Activated T-helper 1 cell treated with anti-CD3 and anti-CD28 coated beads, Interleukin-12 subunit alpha, Interleukin-12 subunit beta, Interleukin-2, Interleukin-4 antibody, amounts not matched to agents 30 ng/mL and 10 ng/mL and 1 ng/mL, durations not matched to agents 14 hours and 24 hours and 36 hours (primary cell): ENCODE data around the gene ZPR1. TPM values are rescaled to one million over a fixed set of nuclear protein-coding genes. Genes with fewer than 3 reads are reported as not detected.

Experiments
- DNase-seq: peaks from one replicate; pipeline ENCODE4 v3.0.0; 2021; ENCODE audit warnings: low spot score
- H3K27ac Mint-ChIP-seq: one replicate; pipeline ENCODE4 v1.8.0; 2021; ENCODE audit warnings: mild to moderate bottlenecking, mixed read lengths
- H3K27me3 Mint-ChIP-seq: one replicate; pipeline ENCODE4 v1.8.0; 2022; ENCODE audit warnings: mild to moderate bottlenecking, moderate library complexity, mixed read lengths; ENCODE audit not compliant: insufficient read depth
- H3K36me3 Mint-ChIP-seq: one replicate; pipeline ENCODE4 v1.8.0; 2021; ENCODE audit warnings: low read depth, mixed read lengths
- H3K4me1 Mint-ChIP-seq: one replicate; pipeline ENCODE4 v1.8.0; 2021; ENCODE audit warnings: low read depth, mixed read lengths
- H3K4me3 Mint-ChIP-seq: one replicate; pipeline ENCODE4 v1.8.0; 2021; ENCODE audit warnings: mild to moderate bottlenecking, moderate library complexity, mixed read lengths
- H3K9me3 Mint-ChIP-seq: one replicate; pipeline ENCODE4 v1.8.0; 2021; ENCODE audit warnings: mixed read lengths
- intact Hi-C: fragments of 100-400 bp; cut with micrococcal nuclease; formaldehyde crosslinking; loops from one replicate; pipeline ENCODE4 v1.15.1; 2024
- total RNA-seq: library from RNA; stranded (reverse); gene quantifications from 2 replicates; pipeline ENCODE4 v1.2.3, GENCODE V29; 2022

ZPR1 gene
- total RNA-seq, 1 donor from 2014 or later: 104 TPM

DNA sequence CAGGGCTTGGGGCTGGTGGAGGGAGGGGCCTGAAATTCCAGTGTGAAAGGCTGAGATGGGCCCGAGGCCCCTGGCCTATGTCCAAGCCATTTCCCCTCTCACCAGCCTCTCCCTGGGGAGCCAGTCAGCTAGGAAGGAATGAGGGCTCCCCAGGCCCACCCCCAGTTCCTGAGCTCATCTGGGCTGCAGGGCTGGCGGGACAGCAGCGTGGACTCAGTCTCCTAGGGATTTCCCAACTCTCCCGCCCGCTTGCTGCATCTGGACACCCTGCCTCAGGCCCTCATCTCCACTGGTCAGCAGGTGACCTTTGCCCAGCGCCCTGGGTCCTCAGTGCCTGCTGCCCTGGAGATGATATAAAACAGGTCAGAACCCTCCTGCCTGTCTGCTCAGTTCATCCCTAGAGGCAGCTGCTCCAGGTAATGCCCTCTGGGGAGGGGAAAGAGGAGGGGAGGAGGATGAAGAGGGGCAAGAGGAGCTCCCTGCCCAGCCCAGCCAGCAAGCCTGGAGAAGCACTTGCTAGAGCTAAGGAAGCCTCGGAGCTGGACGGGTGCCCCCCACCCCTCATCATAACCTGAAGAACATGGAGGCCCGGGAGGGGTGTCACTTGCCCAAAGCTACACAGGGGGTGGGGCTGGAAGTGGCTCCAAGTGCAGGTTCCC, 41.8 kb upstream of the ZPR1 start, which contains the start of gene APOC3:
Gene APOC3 (plus strand): TSS at position 383 of the 659 bp plus-strand sequence. CDS start 676 bp downstream, outside the sequence.
- DNase-seq: no peak
- no peaks in the 10 kb centered on the region for H3K9me3 Mint-ChIP-seq
- peaks cover 7% of the 10 kb centered on the region for H3K27me3 Mint-ChIP-seq
- intact Hi-C loops: no loop called here
- H3K4me1 Mint-ChIP-seq: peaks cover under 1% of the 10 kb centered on the region
- H3K27ac Mint-ChIP-seq: no peak within 1 kb of the TSS
- H3K36me3 Mint-ChIP-seq: no peaks in the 10 kb centered on the region
- no peak within 1 kb of the TSS for H3K4me3 Mint-ChIP-seq

DNA sequence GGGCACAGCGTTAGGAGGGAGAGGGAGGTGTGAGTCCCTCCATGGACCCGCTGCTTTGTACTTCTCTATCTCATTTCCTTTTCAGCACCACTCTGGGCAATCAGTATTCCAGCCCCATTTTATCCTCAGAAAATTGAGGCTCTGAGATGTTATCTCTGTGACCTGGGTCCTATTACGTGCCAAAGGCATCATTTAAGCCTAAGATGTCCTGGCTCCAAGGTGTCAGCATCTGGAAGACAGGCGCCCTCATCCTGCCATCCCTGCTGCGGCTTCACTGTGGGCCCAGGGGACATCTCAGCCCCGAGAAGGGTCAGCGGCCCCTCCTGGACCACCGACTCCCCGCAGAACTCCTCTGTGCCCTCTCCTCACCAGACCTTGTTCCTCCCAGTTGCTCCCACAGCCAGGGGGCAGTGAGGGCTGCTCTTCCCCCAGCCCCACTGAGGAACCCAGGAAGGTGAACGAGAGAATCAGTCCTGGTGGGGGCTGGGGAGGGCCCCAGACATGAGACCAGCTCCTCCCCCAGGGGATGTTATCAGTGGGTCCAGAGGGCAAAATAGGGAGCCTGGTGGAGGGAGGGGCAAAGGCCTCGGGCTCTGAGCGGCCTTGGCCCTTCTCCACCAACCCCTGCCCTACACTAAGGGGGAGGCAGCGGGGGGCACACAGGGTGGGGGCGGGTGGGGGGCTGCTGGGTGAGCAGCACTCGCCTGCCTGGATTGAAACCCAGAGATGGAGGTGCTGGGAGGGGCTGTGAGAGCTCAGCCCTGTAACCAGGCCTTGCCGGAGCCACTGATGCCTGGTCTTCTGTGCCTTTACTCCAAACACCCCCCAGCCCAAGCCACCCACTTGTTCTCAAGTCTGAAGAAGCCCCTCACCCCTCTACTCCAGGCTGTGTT, 41.1 kb upstream of the ZPR1 start:
- no peak for DNase-seq
- no peak overlapping the region for H3K27ac Mint-ChIP-seq
- peaks cover 7% of the 10 kb centered on the region for H3K27me3 Mint-ChIP-seq
- intact Hi-C loops: no loop called here
- H3K36me3 Mint-ChIP-seq: no peaks in the 10 kb centered on the region
- H3K4me3 Mint-ChIP-seq: no peak overlapping the region
- H3K4me1 Mint-ChIP-seq: no peaks in the 10 kb centered on the region
- H3K9me3 Mint-ChIP-seq: no peaks in the 10 kb centered on the region

DNA sequence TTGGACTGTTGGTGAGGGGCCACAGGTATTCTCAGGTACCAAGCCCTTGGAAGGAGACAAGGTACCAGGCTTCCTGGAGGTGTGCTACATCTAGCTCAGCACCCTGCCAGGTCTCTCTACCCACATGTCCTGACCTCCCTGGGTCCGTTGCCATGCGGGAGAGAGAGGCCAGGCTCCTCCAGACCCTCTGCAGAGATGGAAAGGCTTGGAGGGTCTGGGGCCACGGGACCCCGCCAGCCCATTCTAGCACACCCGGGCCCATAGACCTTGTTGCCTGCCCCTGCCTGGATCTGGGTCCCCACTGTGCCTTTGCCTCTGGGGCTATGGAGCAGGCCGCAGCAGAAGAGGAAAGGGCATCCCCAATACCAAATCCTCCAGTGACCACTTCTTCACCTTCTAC, 39.6 kb upstream of the ZPR1 start:
- H3K4me3 Mint-ChIP-seq: no peak overlapping the region

DNA sequence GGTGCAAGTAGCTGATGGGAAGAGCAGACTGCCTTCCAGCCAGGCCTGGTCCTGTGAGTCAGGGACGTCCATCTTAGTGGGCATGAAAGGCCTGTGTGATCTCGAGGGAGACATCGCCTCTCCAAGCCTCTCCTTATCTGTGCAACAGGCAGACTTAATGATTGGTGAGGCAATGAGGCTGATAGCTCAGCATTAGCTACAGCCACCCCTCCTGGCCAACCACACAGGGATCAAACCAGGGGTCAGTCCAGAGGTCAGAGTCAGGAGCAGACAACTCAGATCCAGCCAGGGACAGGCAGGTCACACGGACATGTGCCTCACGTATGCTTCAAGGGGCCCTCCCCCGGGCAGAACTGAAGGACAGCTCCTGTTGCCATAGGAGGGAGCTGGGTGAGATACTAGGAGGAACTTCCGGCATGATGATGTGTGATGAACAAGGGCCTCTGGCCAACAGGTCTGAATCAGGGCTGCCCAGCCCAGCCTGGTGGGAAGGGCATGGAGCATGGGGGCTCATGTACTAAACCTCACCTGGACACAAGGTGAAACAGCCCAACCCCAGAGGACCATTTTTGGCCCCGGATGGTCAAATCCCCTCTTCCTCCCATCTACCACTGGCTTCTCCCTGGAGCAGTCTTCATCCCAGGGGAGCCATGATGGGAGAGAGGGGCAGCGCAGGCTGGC, 39.1 kb upstream of the ZPR1 start:
- Mint-ChIP-seq H3K27me3 (peaks cover 6% of the 10 kb centered on the region), H3K36me3 (no peaks in the 10 kb centered on the region), H3K4me1 (no peaks in the 10 kb centered on the region), H3K9me3 (no peaks in the 10 kb centered on the region), H3K4me3 (no peak overlapping the region), H3K27ac (no peak overlapping the region)
- no peak for DNase-seq
- intact Hi-C loops: no loop called here

More for the DNA sequence above, 39.6 kb upstream of the ZPR1 start:
- Mint-ChIP-seq H3K27ac (no peak overlapping the region), H3K27me3 (peaks cover 7% of the 10 kb centered on the region), H3K4me1 (no peaks in the 10 kb centered on the region), H3K36me3 (no peaks in the 10 kb centered on the region), H3K9me3 (no peaks in the 10 kb centered on the region)
- intact Hi-C loops: no loop called here
- DNase-seq: no peak

DNA sequence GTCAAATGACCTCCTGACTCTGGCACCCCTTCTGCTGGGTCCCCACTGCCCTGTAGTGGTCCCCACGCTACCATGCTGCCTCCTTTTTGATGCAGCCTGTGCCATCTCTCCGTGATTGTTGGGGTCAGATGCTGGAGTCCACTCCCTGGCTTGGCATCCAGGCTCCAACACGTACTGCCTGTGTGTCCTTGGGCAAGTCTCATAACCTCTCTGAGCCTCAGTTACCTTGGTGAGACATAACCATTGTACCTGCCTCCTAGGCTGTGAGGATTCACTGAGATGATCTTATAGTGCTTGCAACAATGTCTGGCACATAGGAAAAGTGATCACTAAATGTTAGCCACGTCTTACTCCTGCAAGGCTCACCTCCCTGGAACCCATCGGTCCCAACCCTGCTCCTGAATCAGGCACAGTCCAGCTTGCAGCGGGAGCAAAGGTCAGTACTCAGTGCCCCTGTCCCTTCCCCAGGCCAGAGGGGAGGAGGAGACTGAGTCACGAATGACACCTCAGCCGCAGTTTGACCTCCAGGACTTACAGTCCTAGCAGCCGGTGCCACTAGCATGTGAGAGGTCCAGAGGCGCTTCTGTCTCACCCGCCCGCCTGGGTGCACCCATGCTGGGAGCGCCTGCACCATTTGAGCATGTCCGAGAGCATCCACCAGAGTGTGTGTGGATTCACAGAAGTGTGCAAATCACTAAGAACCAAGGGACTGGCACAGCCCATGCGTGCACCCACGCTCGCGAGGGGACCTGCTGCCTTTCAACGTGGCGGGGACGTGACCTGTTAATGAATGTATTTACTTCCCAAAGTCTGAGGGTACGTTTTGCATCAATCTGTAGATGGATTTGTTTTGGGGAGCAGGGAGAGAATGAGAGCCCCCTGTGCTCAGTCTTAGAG, 38.3 kb upstream of the ZPR1 start:
- no peak overlapping the region for H3K27ac Mint-ChIP-seq
- H3K4me1 Mint-ChIP-seq: no peaks in the 10 kb centered on the region
- DNase-seq: no peak
- H3K4me3 Mint-ChIP-seq: no peak overlapping the region
- peaks cover 3% of the 10 kb centered on the region for H3K27me3 Mint-ChIP-seq
- intact Hi-C loops: no loop called here
- no peaks in the 10 kb centered on the region for H3K9me3 Mint-ChIP-seq
- no peaks in the 10 kb centered on the region for H3K36me3 Mint-ChIP-seq

DNA sequence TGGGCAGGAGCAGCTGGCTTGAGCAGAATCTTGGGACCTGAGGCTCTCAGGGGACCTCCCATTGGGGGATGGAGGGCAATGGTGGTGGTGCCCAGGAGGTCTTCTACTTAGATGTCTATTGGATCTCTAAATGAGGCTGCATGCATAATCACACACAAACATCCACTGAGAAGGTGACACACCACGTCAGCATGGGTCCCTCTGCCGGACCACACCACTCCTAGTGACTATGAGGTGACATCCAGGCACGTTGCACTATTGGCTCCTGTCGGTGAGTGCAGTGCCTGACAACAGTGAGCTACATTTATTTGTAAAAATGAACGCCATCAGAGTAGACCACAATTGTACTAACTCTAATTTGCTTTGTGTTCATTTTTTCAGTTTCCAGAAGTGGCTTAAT, 37.6 kb upstream of the ZPR1 start:
- no peak for DNase-seq
- H3K27me3 Mint-ChIP-seq: peaks cover 3% of the 10 kb centered on the region
- H3K9me3 Mint-ChIP-seq: no peaks in the 10 kb centered on the region
- no peak overlapping the region for H3K27ac Mint-ChIP-seq
- H3K36me3 Mint-ChIP-seq: no peaks in the 10 kb centered on the region
- no peak overlapping the region for H3K4me3 Mint-ChIP-seq
- no peaks in the 10 kb centered on the region for H3K4me1 Mint-ChIP-seq
- intact Hi-C loops: no loop called here

DNA sequence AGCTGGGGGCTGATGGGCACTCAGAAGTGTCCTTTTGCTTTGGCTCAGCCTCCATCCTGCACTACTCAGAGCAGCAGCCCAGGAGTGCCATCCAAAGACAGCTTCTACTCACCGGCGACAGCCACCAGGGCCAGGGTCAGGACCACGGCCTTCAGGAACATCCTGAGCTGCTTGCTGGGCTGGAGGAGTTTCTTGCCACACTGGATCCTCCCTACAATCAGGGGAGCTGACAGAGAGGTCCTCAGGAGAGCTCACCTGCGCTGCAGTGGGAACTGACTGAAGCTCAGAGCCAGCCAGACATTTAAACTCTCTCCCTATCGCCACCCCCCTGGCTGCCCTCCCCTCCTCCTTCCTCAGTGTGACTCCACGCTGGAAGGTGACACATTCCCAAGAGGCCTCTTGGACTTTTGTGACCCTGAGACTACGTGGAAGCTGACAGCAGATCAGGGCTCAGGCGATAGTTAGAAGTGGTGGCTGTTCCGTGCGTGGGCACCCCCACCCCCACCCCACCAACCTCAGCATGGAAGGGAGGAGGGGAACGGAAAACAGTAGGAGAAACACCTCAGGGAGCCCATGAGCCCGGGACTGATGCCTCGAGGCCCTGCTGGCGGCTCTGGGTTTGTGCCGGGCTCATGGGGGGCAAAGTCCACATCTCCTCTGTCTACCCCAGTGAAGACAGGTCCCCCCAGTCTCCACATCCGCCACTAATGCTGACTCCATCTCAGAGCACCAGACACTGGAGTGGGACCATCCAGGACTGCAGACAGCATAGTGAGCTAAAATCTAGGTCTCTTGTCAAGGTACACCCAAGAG, 35.4 kb upstream of the ZPR1 start, which contains the start of gene APOA4:
Gene APOA4 (minus strand): TSS at position 274 of the 813 bp plus-strand sequence. CDS start 113 bp downstream, at position 161.
- H3K9me3 Mint-ChIP-seq: no peaks in the 10 kb centered on the region
- H3K4me1 Mint-ChIP-seq: no peaks in the 10 kb centered on the region
- H3K36me3 Mint-ChIP-seq: no peaks in the 10 kb centered on the region
- intact Hi-C loops: no loop called here
- no peaks in the 10 kb centered on the region for H3K27me3 Mint-ChIP-seq
- no peak within 1 kb of the TSS for H3K27ac Mint-ChIP-seq
- H3K4me3 Mint-ChIP-seq: no peak within 1 kb of the TSS
- DNase-seq: no peak

DNA sequence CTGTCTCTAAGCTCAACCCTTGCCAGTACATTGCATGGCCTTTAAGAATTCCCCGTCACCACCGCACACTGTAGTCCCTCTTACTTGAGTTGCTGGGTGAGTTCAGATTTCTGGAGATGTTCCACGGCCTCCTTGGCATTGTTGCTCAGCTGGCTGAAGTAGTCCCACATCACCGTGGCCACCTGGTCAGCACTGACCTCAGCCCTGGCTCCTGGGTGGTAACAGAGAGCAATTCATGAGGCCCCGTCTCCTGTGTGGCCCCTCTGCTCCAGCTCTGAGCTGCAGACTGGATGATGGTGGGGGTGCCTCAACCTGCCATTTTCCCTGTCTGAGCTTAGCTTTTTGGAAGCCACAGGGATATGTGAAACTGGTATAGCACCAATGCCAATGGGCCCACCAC, 34.8 kb upstream of the ZPR1 start:
- Mint-ChIP-seq H3K9me3 (no peaks in the 10 kb centered on the region), H3K27ac (no peak overlapping the region), H3K27me3 (no peaks in the 10 kb centered on the region), H3K36me3 (no peaks in the 10 kb centered on the region), H3K4me3 (no peak overlapping the region), H3K4me1 (no peaks in the 10 kb centered on the region)
- DNase-seq: no peak
- intact Hi-C loops: no loop called here

DNA sequence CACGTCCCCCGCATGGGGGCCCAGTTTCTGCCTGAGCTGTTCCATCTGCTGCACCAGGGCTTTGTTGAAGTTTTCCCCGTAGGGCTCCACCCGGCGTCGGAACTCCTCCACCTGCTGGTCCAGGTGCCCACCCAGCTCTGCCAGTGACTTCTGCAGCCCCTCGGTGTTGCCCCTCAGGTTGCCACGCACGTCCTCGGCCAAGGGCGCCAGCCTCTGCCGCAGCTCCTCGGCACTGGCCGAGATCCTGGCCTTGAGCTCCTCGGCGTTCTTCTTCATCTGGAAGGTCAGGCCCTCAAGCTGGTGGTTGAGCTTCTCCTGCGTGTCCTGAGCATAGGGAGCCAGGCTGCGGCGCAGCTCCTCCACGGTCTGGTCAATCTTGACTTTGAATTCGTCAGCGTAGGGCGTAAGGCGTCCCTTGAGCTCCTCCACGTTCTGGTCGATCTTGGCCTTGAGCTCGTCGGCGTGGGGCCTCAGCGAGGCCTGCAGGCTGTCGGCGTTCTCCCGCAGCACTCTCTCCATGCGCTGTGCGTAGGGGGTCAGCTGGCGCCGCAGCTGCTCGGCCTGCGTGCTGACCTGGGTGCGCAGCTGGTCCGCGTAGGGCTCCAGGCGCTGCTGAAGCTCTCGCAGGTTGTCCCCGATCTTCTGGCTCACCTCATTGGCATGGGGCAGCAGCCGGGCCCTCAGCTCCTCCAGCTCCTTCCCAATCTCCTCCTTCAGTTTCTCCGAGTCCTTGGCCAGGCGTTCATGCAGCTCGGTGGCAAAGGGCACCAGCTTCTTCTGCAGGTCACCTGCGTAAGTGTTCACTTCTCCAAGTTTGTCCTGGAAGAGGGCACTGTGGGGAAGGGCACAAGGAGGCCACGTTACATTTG, 33.5 kb upstream of the ZPR1 start:
- no peaks in the 10 kb centered on the region for H3K4me1 Mint-ChIP-seq
- H3K36me3 Mint-ChIP-seq: no peaks in the 10 kb centered on the region

DNA sequence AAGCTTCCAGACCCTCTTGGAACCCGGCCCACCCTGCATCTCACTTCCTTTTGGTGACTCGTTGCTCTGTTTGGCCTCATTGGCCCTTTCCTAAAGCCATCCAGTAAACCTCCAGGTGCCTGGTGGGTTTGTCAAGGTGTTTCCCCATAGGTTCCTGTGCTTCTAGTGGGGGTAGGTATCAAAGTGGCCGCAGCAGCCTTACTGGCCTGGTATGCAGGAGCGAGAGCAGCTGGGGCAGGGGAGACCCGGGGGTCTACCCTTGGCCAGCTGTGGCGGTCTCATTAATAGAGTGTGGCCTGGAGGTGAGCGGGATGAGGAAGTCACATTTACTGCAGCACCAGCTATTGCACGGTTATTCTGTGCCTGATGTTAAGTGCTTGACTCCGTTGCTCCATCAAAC, 31.2 kb upstream of the ZPR1 start:
- no peak overlapping the region for H3K27ac Mint-ChIP-seq
- intact Hi-C loops: no loop called here
- DNase-seq: no peak
- H3K27me3 Mint-ChIP-seq: no peaks in the 10 kb centered on the region
- no peaks in the 10 kb centered on the region for H3K36me3 Mint-ChIP-seq
- H3K4me3 Mint-ChIP-seq: no peak overlapping the region
- H3K9me3 Mint-ChIP-seq: no peaks in the 10 kb centered on the region
- H3K4me1 Mint-ChIP-seq: no peaks in the 10 kb centered on the region

More for the DNA sequence above, 33.5 kb upstream of the ZPR1 start:
- Mint-ChIP-seq H3K27me3 (no peaks in the 10 kb centered on the region), H3K27ac (no peak overlapping the region), H3K9me3 (no peaks in the 10 kb centered on the region), H3K4me3 (no peak overlapping the region)
- intact Hi-C loops: no loop called here
- DNase-seq: no peak

DNA sequence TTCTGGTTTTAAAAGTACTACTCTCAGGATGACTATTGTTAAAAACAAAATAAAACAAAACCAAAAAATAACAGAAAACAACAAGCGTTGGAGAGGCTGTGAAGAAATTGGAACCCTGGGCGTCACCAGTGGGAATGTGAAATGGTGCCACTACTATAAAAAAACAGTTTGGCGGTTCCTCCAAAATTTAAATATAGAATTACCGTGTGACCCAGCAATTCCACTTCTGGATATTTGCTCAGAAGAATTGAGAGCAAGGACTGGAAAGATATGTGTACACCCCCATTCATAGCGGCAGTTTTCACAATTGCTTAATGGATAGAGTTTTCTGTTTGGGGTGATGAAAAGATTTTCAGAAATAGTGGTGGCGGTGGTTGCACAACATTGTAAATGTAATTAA, 26.7 kb upstream of the ZPR1 start:
- intact Hi-C loops: no loop called here
- no peak overlapping the region for H3K27ac Mint-ChIP-seq
- no peak overlapping the region for H3K4me3 Mint-ChIP-seq
- H3K36me3 Mint-ChIP-seq: no peaks in the 10 kb centered on the region
- no peak for DNase-seq
- H3K4me1 Mint-ChIP-seq: no peaks in the 10 kb centered on the region
- H3K9me3 Mint-ChIP-seq: no peaks in the 10 kb centered on the region
- H3K27me3 Mint-ChIP-seq: peaks cover 7% of the 10 kb centered on the region
